OCI-LY3 (cell line): ENCODE data around the gene TPBGL.

Source experiments
- H2AFZ ChIP-seq: fragments of 200-600, 300-600 bp; shearing (Covaris generic); 2 replicates; pipeline ENCODE4 v1.6.0; 2014; ENCODE audit warnings: antibody characterized with exemption, low read depth, low read length
- H3K27ac ChIP-seq: fragments of 200-600, 300-600 bp; sonication (generic); 2 replicates; pipeline ENCODE4 v1.5.1; 2014; ENCODE audit warnings: mild to moderate bottlenecking, low read length, moderate library complexity, mixed read lengths
- H3K27me3 ChIP-seq: fragments of 200-600, 300-600 bp; sonication (generic); 2 replicates; pipeline ENCODE4 v1.6.1; 2014; ENCODE audit warnings: low read depth, low read length, mixed read lengths
- H3K36me3 ChIP-seq: fragments of 200-600, 300-600 bp; sonication (generic); replicated peaks from 2 replicates; pipeline ENCODE3; 2014; ENCODE audit warnings: low read depth, low read length, mixed read lengths
- H3K4me1 ChIP-seq: fragments of 300-600, 200-600 bp; sonication (generic); 2 replicates; pipeline ENCODE4 v1.6.1; 2014; ENCODE audit warnings: low read length, mixed read lengths
- H3K4me2 ChIP-seq: fragments of 200-600, 300-600 bp; sonication (generic); 2 replicates; pipeline ENCODE4 v1.6.1; 2014; ENCODE audit warnings: low read length, mixed read lengths
- H3K4me3 ChIP-seq: fragments of 300-600, 200-600 bp; sonication (generic); 2 replicates; pipeline ENCODE4 v1.5.1; 2014; ENCODE audit warnings: antibody characterized with exemption, mild to moderate bottlenecking, low read length, moderate library complexity
- H3K79me2 ChIP-seq: fragments of 300-600, 200-600 bp; shearing (Covaris generic); 2 replicates; pipeline ENCODE4 v1.6.1; 2014; ENCODE audit warnings: mild to moderate bottlenecking, low read length, mixed read lengths
- H3K9ac ChIP-seq: fragments of 300-600, 200-600 bp; shearing (Covaris generic); 2 replicates; pipeline ENCODE4 v1.6.0; 2014; ENCODE audit warnings: mild to moderate bottlenecking, low read length, moderate library complexity
- H3K9me3 ChIP-seq: fragments of 200-600, 300-600 bp; shearing (Covaris generic); 2 replicates; pipeline ENCODE4 v1.6.1; 2014; ENCODE audit warnings: low read length, mixed read lengths; ENCODE audit not compliant: insufficient read depth
- H4K20me1 ChIP-seq: fragments of 200-600, 300-600 bp; sonication (generic); 2 replicates; pipeline ENCODE4 v1.6.1; 2016; ENCODE audit warnings: low read length, mixed read lengths; ENCODE audit not compliant: insufficient read depth
- EZH2phosphoT487 ChIP-seq: fragments of 200-600 bp; shearing (Covaris generic); IDR thresholded peaks from 2 replicates; pipeline ENCODE4 v1.6.1; 2018; ENCODE audit warnings: antibody characterized with exemption, mixed run types, low read depth
- TF ChIP-seq, protein P1 (sequence below): fragments of 200-600, 300-600 bp; sonication (generic); IDR thresholded peaks from 2 replicates; pipeline ENCODE4 v1.5.1; 2014; ENCODE audit warnings: antibody characterized with exemption, low read length, low read depth

TPBGL gene

DNA sequence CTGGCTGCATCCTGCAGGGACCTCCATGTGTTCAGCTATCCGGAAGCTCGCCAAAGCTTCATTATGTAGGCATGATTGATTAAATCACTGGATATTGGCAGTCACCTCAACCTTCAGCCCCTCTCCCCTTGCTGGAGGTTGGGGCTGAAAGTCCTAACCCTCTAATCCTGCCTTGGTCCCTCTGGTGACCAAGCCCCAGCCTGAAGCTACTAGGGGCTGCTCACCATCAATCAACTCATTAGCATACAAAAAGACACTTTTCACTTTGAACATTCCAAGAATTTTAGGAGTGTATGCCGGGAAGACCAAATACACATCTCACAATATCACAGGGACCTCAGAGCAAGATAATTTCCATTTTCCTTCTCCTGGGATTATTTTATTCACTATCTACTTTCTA is 38.8 kb upstream of the TPBGL start:
- no peak overlapping the region for H3K27ac ChIP-seq

DNA sequence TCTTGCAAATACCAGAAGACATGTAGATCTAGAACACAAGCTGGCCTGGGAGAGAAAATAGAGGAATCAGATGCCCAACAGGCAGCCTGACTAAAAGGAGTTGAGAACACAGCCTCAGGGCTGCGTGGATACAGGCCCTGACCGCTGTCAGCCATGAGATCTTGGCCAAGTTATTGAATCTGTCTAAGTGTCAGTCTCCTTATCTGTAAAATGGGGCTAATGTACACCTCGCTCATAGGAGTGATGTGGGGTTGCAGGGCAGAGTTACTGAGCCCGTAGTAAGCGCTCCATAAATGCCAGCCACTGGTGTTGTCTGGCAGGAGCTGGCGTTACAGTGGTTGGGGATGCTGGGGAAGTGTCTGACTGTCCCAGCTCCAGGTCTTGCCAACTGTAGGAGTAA is 38.4 kb upstream of the TPBGL start:
- no peak overlapping the region for H3K9ac ChIP-seq
- no peaks in the 10 kb centered on the region for H3K9me3 ChIP-seq
- no peak overlapping the region for H3K4me3 ChIP-seq
- no peaks in the 10 kb centered on the region for H3K79me2 ChIP-seq
- no peak for TF ChIP-seq EZH2phosphoT487
- TF ChIP-seq, protein P1, sequence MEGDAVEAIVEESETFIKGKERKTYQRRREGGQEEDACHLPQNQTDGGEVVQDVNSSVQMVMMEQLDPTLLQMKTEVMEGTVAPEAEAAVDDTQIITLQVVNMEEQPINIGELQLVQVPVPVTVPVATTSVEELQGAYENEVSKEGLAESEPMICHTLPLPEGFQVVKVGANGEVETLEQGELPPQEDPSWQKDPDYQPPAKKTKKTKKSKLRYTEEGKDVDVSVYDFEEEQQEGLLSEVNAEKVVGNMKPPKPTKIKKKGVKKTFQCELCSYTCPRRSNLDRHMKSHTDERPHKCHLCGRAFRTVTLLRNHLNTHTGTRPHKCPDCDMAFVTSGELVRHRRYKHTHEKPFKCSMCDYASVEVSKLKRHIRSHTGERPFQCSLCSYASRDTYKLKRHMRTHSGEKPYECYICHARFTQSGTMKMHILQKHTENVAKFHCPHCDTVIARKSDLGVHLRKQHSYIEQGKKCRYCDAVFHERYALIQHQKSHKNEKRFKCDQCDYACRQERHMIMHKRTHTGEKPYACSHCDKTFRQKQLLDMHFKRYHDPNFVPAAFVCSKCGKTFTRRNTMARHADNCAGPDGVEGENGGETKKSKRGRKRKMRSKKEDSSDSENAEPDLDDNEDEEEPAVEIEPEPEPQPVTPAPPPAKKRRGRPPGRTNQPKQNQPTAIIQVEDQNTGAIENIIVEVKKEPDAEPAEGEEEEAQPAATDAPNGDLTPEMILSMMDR = no peak
- no peak overlapping the region for H3K27ac ChIP-seq
- H3K4me1 ChIP-seq = peaks cover 6% of the 10 kb centered on the region
- H3K27me3 ChIP-seq = no peaks in the 10 kb centered on the region
- H4K20me1 ChIP-seq = no peaks in the 10 kb centered on the region
- H3K36me3 ChIP-seq = no peaks in the 10 kb centered on the region
- H3K4me2 ChIP-seq = no peak overlapping the region
- H2AFZ ChIP-seq = no peak overlapping the region

More for the DNA sequence above, 38.8 kb upstream of the TPBGL start:
- H3K27me3 ChIP-seq = no peaks in the 10 kb centered on the region
- H3K79me2 ChIP-seq = no peaks in the 10 kb centered on the region
- no peaks in the 10 kb centered on the region for H3K36me3 ChIP-seq
- no peak overlapping the region for H3K9ac ChIP-seq
- no peaks in the 10 kb centered on the region for H3K9me3 ChIP-seq
- no peak for TF ChIP-seq EZH2phosphoT487
- TF ChIP-seq, protein P1 = no peak
- H3K4me1 ChIP-seq = peaks cover 6% of the 10 kb centered on the region
- no peaks in the 10 kb centered on the region for H4K20me1 ChIP-seq
- no peak overlapping the region for H2AFZ ChIP-seq
- H3K4me2 ChIP-seq = no peak overlapping the region
- H3K4me3 ChIP-seq = no peak overlapping the region

DNA sequence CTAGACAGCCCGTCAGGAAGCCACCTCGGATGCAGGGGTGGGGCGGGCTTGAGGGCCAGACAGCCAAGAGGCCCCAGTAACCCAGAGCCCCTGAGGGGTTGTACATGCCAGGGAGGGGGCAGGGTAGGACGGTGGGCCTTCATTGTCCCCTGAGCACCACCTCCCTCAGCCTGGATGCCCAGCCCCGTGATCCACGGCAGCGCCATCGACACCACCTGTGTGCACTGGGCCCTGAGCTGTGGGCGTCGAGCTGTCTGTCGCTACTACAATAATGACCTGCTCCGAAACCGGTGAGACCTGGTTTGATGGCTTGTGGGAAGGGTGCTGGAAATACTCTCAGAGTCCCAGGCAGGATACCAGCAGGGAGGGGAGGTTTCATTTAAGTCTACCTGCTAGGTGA is 37.4 kb upstream of the TPBGL start:
- no peaks in the 10 kb centered on the region for H3K36me3 ChIP-seq
- no peak overlapping the region for H3K27ac ChIP-seq
- H4K20me1 ChIP-seq = no peaks in the 10 kb centered on the region
- no peak overlapping the region for H2AFZ ChIP-seq
- peaks cover 6% of the 10 kb centered on the region for H3K4me1 ChIP-seq
- no peaks in the 10 kb centered on the region for H3K9me3 ChIP-seq
- no peak overlapping the region for H3K4me3 ChIP-seq
- no peaks in the 10 kb centered on the region; the same call in 1 of the 2 replicates for H3K27me3 ChIP-seq
- TF ChIP-seq EZH2phosphoT487 = no peak
- TF ChIP-seq, protein P1 = no peak
- H3K9ac ChIP-seq = no peak overlapping the region
- no peaks in the 10 kb centered on the region for H3K79me2 ChIP-seq
- no peak overlapping the region for H3K4me2 ChIP-seq

DNA sequence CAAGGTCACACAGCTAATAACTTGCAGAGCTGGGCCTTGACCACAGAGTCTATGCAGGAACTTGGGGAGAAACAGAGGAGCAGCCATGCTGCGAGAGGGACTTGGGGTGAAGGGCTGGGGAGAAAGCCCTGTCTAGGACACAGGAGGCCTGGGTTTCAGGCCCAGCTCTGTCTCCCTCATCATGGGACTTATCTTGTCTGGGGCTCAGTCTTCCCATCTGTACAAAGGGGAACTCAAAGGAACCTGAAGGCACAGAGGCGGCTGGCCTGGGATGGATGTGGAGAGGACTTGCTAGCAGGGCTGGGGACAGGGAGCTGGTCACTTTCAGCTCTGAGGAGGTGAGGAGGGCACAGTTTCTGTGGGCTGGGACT is 36.9 kb upstream of the TPBGL start:
- Histone ChIP-seq H3K4me3 (no peak overlapping the region), H3K27me3 (no peaks in the 10 kb centered on the region; the same call in 1 of the 2 replicates), H3K4me2 (no peak overlapping the region), H2AFZ (no peak overlapping the region), H3K9me3 (no peaks in the 10 kb centered on the region), H3K4me1 (peaks cover 6% of the 10 kb centered on the region), H3K27ac (no peak overlapping the region), H3K79me2 (no peaks in the 10 kb centered on the region), H3K36me3 (no peaks in the 10 kb centered on the region), H3K9ac (no peak overlapping the region), H4K20me1 (no peaks in the 10 kb centered on the region)
- TF ChIP-seq EZH2phosphoT487 = no peak
- TF ChIP-seq, protein P1 = no peak
